ENCODE data around the gene KCNQ2.

The KCNQ2 gene

GRCh38 chr20:63452341-63452740 lies 20.1 kb downstream of the KCNQ2 start:
- no peak for DNase-seq

GRCh38 chr20:63451821-63452220 lies 20.6 kb downstream of the KCNQ2 start:
- DNase-seq, result no peak

GRCh38 chr20:63449796-63450730 lies 22.4 kb downstream of the KCNQ2 start:
- DNase-seq, result no peak

- DNase-seq, result no peak
Measured at GRCh38 chr20:63449025-63449424, 23.4 kb downstream of the KCNQ2 start.

- DNase-seq, result no peak
Measured at GRCh38 chr20:63448031-63448430, 24.4 kb downstream of the KCNQ2 start.

- no peak for DNase-seq
Measured at GRCh38 chr20:63447320-63447719, 25.1 kb downstream of the KCNQ2 start.

GRCh38 chr20:63446216-63447024 lies 26.0 kb downstream of the KCNQ2 start:
- DNase-seq, result no peak

GRCh38 chr20:63445075-63445734 lies 27.2 kb downstream of the KCNQ2 start:
- no peak for DNase-seq

- DNase-seq, result no peak
Measured at GRCh38 chr20:63444548-63444947, 27.9 kb downstream of the KCNQ2 start.

GRCh38 chr20:63443606-63444395 lies 28.7 kb downstream of the KCNQ2 start:
- DNase-seq, result no peak

- DNase-seq, result no peak
Measured at GRCh38 chr20:63442100-63442493, 30.4 kb downstream of the KCNQ2 start.

- no peak for DNase-seq
Measured at GRCh38 chr20:63441136-63442099, 31.0 kb downstream of the KCNQ2 start.

GRCh38 chr20:63440366-63440955 lies 32.0 kb downstream of the KCNQ2 start:
- no peak for DNase-seq

- no peak for DNase-seq
Measured at GRCh38 chr20:63439866-63440265, 32.6 kb downstream of the KCNQ2 start.

- DNase-seq, result no peak
Measured at GRCh38 chr20:63438121-63438520, 34.3 kb downstream of the KCNQ2 start.

GRCh38 chr20:63435552-63435951 lies 36.9 kb downstream of the KCNQ2 start:
- no peak for DNase-seq

- DNase-seq, result no peak
Measured at GRCh38 chr20:63434599-63435378, 37.7 kb downstream of the KCNQ2 start.

- no peak for DNase-seq
Measured at GRCh38 chr20:63433756-63434531, 38.5 kb downstream of the KCNQ2 start.

- no peak for DNase-seq
Measured at GRCh38 chr20:63433351-63433750, 39.1 kb downstream of the KCNQ2 start.
